ENCODE results near the gene LINGO4.

GRCh38 chr1:151814426-151814825 lies 9.2 kb upstream of the LINGO4 start:
- TF ChIP-seq CTCF (conservative IDR thresholded peaks at IDR 0.05), result no peak
- no peak for TF ChIP-seq ZFX (IDR thresholded peaks at IDR 0.05)
